OCI-LY3 (cell line): ENCODE measurements around the gene ITM2C.

Experiments
- CTCF ChIP-seq: fragments of 200-600, 300-600 bp; sonication (generic); IDR thresholded peaks from 2 replicates; pipeline ENCODE4 v1.5.1; 2014; ENCODE audit warnings: antibody characterized with exemption, low read length, low read depth
- EZH2phosphoT487 ChIP-seq: fragments of 200-600 bp; shearing (Covaris generic); IDR thresholded peaks from 2 replicates; pipeline ENCODE4 v1.6.1; 2018; ENCODE audit warnings: antibody characterized with exemption, mixed run types, low read depth

- no peak for TF ChIP-seq CTCF
- TF ChIP-seq EZH2phosphoT487 = no peak
Measured at GRCh38 chr2:230825354-230825753, 39.4 kb upstream of the ITM2C start.
